Cardiac fibroblast (primary cell): ENCODE measurements around the gene TLR1.
"Not testable (repeated sequence)": the region's sequence is repeated elsewhere in the genome, so short reads cannot be mapped to it uniquely, and the experiment has no call there.

Experiments
- DNase-seq, 2 donors: peaks; one replicate each; pipeline versions ENCODE4 v3.0.0 to v3.0.0-alpha.2; 2010; ENCODE audit warnings: low read depth in 2 of 2
- H3K4me3 ChIP-seq, 2 donors: replicated peaks in 1 of 2; 1 replicate in 1 of 2; 2 replicates in 1 of 2; pipeline ENCODE4 v1.5.1; 2011; ENCODE audit warnings: low read depth in 2 of 2, low read length in 2 of 2, mild to moderate bottlenecking in 2 of 2, moderate library complexity in 1 of 2
- TF ChIP-seq, protein P1 (sequence below): IDR thresholded peaks from one replicate; pipeline ENCODE4 v1.5.1; 2011; ENCODE audit warnings: low read depth, mild to moderate bottlenecking, low read length, inconsistent platforms

TLR1 gene

DNA sequence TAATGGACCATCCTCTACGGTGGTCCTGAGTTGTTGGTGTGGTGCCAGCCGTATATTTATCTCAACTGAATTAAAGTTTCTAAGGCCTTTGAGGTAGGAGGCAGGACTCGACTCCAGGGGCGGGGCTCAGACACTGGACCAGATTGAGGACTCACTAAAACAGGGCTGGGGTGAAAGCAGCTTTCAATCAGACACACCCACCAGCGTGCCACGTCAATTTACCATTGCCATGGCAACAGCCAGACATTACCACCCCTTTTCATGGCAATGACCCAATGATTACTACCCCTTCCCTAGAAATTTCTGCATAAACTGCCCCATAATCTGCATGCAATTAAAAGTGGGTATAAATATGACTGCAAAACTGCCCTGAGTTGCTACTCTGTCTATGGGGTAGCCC is 6.7 kb upstream of the TLR1 start:
- no peak overlapping the region for H3K4me3 ChIP-seq
- DNase-seq, result no peak
- TF ChIP-seq, protein P1, sequence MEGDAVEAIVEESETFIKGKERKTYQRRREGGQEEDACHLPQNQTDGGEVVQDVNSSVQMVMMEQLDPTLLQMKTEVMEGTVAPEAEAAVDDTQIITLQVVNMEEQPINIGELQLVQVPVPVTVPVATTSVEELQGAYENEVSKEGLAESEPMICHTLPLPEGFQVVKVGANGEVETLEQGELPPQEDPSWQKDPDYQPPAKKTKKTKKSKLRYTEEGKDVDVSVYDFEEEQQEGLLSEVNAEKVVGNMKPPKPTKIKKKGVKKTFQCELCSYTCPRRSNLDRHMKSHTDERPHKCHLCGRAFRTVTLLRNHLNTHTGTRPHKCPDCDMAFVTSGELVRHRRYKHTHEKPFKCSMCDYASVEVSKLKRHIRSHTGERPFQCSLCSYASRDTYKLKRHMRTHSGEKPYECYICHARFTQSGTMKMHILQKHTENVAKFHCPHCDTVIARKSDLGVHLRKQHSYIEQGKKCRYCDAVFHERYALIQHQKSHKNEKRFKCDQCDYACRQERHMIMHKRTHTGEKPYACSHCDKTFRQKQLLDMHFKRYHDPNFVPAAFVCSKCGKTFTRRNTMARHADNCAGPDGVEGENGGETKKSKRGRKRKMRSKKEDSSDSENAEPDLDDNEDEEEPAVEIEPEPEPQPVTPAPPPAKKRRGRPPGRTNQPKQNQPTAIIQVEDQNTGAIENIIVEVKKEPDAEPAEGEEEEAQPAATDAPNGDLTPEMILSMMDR, result no peak

DNA sequence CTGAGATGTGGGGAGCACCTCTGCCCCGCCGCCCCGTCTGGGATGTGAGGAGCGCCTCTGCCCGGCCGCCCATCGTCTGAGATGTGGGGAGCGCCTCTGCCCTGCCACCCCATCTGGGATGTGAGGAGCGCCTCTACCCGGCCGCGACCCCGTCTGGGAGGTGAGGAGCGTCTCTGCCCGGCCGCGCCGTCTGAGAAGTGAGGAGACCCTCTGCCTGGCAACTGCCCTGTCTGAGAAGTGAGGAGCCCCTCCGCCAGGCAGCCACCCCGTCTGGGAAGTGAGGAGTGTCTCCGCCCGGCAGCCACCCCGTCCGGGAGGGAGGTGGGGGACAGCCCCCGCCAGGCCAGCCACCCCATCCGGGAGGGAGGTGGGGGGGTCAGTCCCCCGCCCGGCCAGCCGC is 2.9 kb upstream of the TLR1 start:
- H3K4me3 ChIP-seq, DNase-seq: not testable (repeated sequence)

DNA sequence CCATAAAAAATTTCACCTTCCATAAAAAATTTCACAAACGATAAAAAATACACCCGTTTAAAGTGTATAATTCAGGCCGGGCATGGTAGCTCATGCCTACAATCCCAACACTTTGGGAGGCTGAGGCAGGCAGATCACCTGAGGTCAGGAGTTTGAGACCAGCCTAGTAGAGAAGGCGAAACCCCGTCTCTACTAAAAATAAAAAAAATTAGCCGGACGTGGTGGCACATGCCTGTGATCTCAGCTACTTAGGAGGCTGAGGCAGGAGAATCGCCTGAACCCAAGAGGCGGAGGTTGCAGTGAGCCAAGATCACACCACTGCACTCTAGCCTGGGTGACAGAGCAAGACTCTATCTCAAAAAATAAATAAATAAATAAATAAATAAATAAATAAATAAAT is 1.7 kb upstream of the TLR1 start:
- not testable (repeated sequence) for H3K4me3 ChIP-seq, DNase-seq

DNA sequence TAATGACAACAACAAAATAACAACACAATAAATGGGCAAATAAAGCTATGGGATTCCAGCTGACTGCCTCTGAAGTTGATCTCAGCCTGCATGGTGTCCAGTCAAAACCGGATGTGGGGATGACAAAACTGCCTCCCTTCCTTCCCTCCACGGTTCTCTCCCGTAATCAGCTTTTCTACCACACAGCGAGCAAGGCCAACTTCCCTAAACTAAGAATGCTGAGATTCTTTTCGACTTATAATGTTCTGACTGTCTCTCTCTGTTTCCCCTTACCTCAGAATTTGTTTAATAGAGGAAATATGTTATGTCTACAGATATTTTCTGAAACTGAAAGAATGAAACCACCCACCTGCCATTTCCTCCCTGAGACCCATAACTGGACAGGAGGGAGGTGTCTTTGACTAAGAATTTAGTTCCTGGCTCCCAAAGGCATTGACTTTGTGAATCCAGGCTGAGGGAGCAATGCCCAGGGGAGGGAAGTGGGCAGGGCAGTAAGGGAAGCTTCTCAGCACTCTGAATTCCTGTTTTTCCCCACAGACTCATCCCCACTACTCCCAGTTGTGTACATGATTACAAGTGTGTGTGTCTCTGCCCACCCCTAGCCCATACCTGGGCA is 1.0 kb upstream of the TLR1 start:
- peak overlapping the region in 1 of 2 donors; percentile 32 for H3K4me3 ChIP-seq
- DNase-seq, result peak; percentile 39 to 62

DNA sequence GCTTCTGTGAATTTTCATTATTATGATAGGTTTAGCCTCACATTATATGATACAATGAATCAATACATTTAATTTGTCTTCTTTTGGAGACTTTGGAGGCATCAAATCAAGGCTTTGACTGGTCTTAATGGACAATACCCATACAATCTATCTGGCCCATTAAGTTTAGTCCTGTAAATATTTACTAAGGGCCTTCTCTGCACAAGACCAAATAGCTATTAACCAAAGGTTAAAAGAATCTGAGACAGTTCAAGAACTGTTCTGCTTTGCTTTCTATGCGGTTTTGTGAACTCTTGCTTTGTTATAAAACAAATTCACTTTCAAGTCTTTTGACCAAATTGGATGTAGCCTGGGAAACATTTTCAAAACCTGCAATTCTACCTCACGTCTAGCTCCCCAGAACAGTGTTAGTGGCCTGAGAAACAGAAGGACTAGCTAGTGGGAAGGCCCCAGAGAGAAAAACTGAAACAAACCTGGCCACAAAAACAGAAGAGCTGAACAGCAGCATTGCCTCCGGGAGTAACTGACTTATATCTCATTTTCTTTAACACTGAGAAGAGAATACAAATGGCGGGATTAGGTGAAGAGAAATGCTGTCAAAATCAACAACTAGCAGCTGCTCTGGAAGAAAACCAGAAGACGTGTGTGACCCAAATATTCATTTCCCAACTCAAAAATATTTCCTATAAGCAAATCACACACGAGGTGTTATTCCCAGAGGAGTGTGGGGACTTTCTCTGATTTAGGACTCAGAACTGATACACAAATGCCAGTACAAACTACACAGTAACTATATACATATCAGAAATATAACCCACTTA is 548 bp downstream of the TLR1 start:
- DNase-seq, result peak in 1 of 2 donors; percentile 58
- H3K4me3 ChIP-seq, result peak overlapping the region; percentile 1 to 6

More for the DNA sequence above, 1.0 kb upstream of the TLR1 start:
- TF ChIP-seq, protein P1, result no peak

DNA sequence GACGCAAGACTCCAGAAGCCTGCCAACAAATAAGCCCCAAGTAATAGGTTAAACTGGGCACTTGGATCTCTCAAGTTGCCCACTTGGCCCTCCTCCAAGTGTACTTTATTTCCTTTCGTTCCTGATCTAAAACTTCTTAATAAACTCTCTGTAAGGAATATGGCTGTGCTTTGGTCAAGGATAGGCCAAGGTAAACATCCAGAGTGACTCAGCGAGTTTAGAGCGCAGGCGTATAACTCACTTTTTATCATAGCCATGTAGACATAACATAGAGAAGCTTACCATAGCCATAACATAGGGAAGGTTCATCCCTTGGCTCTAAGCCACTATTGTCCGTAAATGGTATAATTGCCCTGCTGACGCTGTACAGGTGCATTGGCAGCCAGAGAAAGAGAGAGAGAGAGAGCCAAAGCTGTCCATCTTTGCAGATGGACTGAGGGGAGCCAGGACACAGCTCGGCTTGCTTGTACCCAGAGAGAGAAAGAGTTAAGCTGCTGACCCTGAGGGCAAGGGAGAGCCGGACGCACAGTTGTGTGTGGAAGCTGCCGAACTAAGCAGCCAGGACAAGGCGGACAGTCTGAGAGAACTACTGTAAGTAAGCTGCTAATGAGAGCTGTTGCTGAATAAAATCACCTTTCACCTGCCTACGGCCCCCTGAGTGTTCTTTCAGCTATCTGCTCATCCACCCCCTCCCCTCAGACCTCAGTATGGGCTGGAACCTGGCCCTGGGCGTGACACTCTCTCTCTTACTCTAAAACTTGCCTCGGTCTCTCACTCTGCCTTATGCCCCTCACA is 1.8 kb downstream of the TLR1 start:
- no peak for DNase-seq
- no peak overlapping the region for H3K4me3 ChIP-seq

More for the DNA sequence above, 548 bp downstream of the TLR1 start:
- TF ChIP-seq, protein P1, result no peak

DNA sequence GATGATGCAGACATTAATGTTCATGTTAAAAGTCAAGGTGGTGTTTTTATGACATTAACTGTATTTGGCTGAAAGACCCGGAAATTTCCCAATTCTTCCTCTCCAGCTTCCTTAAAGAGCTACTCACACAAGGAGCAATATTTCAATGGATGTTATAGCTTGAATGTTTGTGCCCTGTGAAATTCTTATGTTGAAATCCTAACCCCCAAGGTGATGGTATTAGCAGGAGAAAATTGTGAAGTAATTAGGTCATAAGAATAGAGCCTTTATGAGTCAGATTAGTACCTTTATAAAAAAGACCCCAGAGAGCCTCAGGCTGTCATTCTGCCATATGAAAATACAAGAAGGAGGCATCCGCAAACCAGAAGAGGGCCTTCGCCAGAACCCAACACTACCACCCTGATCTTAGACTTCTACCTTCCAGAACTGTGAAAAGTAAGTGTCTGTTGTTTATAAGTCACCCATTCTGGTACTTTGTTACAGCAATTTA is 3.6 kb downstream of the TLR1 start:
- peak in 1 of 2 donors; percentile 36 for DNase-seq
- H3K4me3 ChIP-seq, result no peak overlapping the region
- TF ChIP-seq, protein P1, result no peak

More for the DNA sequence above, 1.8 kb downstream of the TLR1 start:
- TF ChIP-seq, protein P1, result no peak
